ENCODE measurements around the gene DNPH1. TPM values are rescaled to one million over a fixed set of nuclear protein-coding genes. Genes with fewer than 3 reads are reported as not detected.
A peak's percentile ranks its signal among the peaks of the same experiment; 100 is the strongest.

Gene DNPH1
- total and polyA plus RNA-seq, 4 donors = 32.0 to 135 (median 84.5) TPM

DNA sequence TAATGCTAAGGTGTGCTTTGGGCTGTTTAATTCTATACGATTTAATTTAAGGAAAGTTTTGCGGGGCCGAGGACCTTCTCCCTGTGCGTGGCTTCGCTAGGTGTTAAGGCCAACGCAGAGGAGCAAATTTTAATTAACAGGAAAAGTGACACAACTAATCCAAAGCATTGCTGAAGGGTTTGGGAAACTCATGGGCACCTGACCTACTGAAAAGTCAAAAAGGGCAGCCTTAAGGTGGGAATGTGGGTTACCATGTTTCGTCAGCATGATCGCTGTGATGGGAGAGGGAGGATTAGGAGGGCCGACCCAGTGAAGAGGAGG is 47.7 kb downstream of the DNPH1 start:
- H3K27ac ChIP-seq (ENCODE audit: low read depth in 1 of 2, low read length in 1 of 2) = peak overlapping the region; percentile 47 to 69
- H3K9ac ChIP-seq (ENCODE audit: insufficient read depth in 1 of 2, low read length in 2 of 2) = peak overlapping the region in 1 of 2 donors; percentile 43
- 48 to 50% methylated on average over 9 of the region's 9 CpGs for WGBS, 2 donors
- ATAC-seq (ENCODE audit: insufficient read depth, low FRiP score) (no peak), DNase-seq (no peak)
- no peaks in the 10 kb centered on the region for H3K27me3 ChIP-seq (ENCODE audit: control insufficient read depth in 3 of 3, insufficient read depth in 3 of 3, low read length in 2 of 3)
- TF ChIP-seq, protein P1, sequence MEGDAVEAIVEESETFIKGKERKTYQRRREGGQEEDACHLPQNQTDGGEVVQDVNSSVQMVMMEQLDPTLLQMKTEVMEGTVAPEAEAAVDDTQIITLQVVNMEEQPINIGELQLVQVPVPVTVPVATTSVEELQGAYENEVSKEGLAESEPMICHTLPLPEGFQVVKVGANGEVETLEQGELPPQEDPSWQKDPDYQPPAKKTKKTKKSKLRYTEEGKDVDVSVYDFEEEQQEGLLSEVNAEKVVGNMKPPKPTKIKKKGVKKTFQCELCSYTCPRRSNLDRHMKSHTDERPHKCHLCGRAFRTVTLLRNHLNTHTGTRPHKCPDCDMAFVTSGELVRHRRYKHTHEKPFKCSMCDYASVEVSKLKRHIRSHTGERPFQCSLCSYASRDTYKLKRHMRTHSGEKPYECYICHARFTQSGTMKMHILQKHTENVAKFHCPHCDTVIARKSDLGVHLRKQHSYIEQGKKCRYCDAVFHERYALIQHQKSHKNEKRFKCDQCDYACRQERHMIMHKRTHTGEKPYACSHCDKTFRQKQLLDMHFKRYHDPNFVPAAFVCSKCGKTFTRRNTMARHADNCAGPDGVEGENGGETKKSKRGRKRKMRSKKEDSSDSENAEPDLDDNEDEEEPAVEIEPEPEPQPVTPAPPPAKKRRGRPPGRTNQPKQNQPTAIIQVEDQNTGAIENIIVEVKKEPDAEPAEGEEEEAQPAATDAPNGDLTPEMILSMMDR (IDR thresholded peaks at IDR 0.05; ENCODE audit: control extremely low read depth, extremely low read depth) = no peak
- H3K4me3 ChIP-seq = peak overlapping the region; percentile 63
- no peaks in the 10 kb centered on the region for H3K9me3 ChIP-seq (ENCODE audit: control insufficient read depth in 4 of 4, insufficient read depth in 3 of 4, low read length in 3 of 4)
- peaks cover 17 to 32% (median 26%) of the 10 kb centered on the region in 4 donors for H3K36me3 ChIP-seq (ENCODE audit: control insufficient read depth in 4 of 4, insufficient read depth in 4 of 4, low read length in 4 of 4)
- peaks cover 0 to 14% (median 4%) of the 10 kb centered on the region in 5 donors for H3K4me1 ChIP-seq (ENCODE audit: control insufficient read depth in 5 of 5, insufficient read depth in 5 of 5, low read length in 5 of 5)

DNA sequence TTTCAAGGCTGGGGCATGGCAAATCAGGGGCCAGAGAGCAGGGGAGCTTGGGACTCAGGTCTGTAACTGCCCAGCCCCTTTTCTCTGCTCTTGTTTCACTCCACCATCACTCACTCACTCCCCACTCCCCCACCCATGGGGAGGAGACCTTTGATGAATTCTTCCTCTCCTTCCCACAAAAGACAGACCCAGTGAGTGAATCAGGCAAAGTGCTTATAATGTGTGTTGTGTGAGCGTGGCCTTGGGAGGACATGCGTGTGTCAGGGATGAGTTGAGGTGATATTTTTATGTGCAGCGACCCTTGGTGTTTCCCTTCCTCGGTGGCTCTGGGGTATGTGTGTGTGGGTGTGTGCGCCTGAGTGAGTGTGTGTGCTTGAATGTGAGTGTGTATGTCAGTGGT is 48.3 kb downstream of the DNPH1 start:
- Histone ChIP-seq H3K27me3 (ENCODE audit: control insufficient read depth in 3 of 3, insufficient read depth in 3 of 3, low read length in 2 of 3) (no peaks in the 10 kb centered on the region), H3K27ac (ENCODE audit: low read depth in 1 of 2, low read length in 1 of 2) (peak overlapping the region in 1 of 2 donors; percentile 15), H3K9me3 (ENCODE audit: control insufficient read depth in 4 of 4, insufficient read depth in 3 of 4, low read length in 3 of 4) (no peaks in the 10 kb centered on the region), H3K9ac (ENCODE audit: insufficient read depth in 1 of 2, low read length in 2 of 2) (no peak overlapping the region), H3K4me3 (no peak overlapping the region), H3K4me1 (ENCODE audit: control insufficient read depth in 5 of 5, insufficient read depth in 5 of 5, low read length in 5 of 5) (peaks cover 0 to 14% (median 4%) of the 10 kb centered on the region in 5 donors), H3K36me3 (ENCODE audit: control insufficient read depth in 4 of 4, insufficient read depth in 4 of 4, low read length in 4 of 4) (peaks cover 22 to 33% (median 27%) of the 10 kb centered on the region in 4 donors)
- no peak for ATAC-seq (ENCODE audit: insufficient read depth, low FRiP score)
- DNase-seq = no peak
- WGBS, 2 donors = 76 to 80% methylated on average over 5 of the region's 5 CpGs
- TF ChIP-seq, protein P1 (IDR thresholded peaks at IDR 0.05; ENCODE audit: control extremely low read depth, extremely low read depth) = no peak

DNA sequence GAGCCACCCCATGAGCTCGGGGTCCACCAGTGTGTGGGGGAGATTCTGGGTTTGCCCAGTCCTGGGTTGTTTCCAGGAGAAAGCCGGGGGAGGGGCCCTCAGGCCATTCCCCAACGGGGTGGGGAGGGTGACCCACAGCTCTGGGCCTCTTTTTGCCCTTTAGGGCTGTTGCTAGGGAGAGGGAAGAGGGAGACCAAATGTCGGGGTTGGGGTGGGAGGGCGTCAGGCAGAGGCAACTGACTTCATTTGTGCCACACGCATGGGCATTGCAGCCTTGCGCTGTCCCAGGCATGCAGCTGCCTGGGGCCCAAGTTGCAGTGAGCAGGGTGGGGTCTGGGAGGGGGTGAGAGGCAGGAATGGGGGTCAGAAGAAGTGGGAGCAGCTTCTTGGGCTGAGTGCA is 49.2 kb downstream of the DNPH1 start:
- H3K4me3 ChIP-seq = no peak overlapping the region
- DNase-seq (no peak), ATAC-seq (ENCODE audit: insufficient read depth, low FRiP score) (no peak)
- no peaks in the 10 kb centered on the region for H3K9me3 ChIP-seq (ENCODE audit: control insufficient read depth in 4 of 4, insufficient read depth in 3 of 4, low read length in 3 of 4)
- no peak overlapping the region for H3K27ac ChIP-seq (ENCODE audit: low read depth in 1 of 2, low read length in 1 of 2)
- no peaks in the 10 kb centered on the region for H3K27me3 ChIP-seq (ENCODE audit: control insufficient read depth in 3 of 3, insufficient read depth in 3 of 3, low read length in 2 of 3)
- H3K9ac ChIP-seq (ENCODE audit: insufficient read depth in 1 of 2, low read length in 2 of 2) = no peak overlapping the region
- WGBS, 2 donors = 83 to 96% methylated on average over 6 to 7 of the region's 7 CpGs
- peaks cover 0 to 15% (median 4%) of the 10 kb centered on the region in 5 donors for H3K4me1 ChIP-seq (ENCODE audit: control insufficient read depth in 5 of 5, insufficient read depth in 5 of 5, low read length in 5 of 5)
- peaks cover 20 to 37% (median 31%) of the 10 kb centered on the region in 4 donors for H3K36me3 ChIP-seq (ENCODE audit: control insufficient read depth in 4 of 4, insufficient read depth in 4 of 4, low read length in 4 of 4)
- TF ChIP-seq, protein P1 (IDR thresholded peaks at IDR 0.05; ENCODE audit: control extremely low read depth, extremely low read depth) = no peak
